Epithelial cell of proximal tubule (primary cell): ENCODE data around the gene SP110. TPM values are rescaled to one million over a fixed set of nuclear protein-coding genes. Genes with fewer than 3 reads are reported as not detected.

Source experiments
- DNase-seq: peaks from one replicate; pipeline ENCODE4 v3.0.0-alpha.2; 2011; ENCODE audit warnings: low read depth
- H3K4me3 ChIP-seq: 2 replicates; pipeline ENCODE4 v1.5.1; 2011; ENCODE audit warnings: low read depth, mild to moderate bottlenecking, low read length
- total RNA-seq: library from RNA; depleted of rRNA; stranded (reverse); fragments of >200 nt; gene quantifications from 2 replicates; pipeline ENCODE4 v1.2.3, GENCODE V29; 2015
- TF ChIP-seq, protein P1 (sequence below): conservative IDR thresholded peaks from 2 replicates; pipeline ENCODE4 v1.5.1; 2012; ENCODE audit warnings: low read depth, mild to moderate bottlenecking, low read length

Gene SP110
- total RNA-seq, 1 donor from 2014 or later, result 10.1 TPM

- H3K4me3 ChIP-seq, result no peak overlapping the region
- TF ChIP-seq, protein P1, sequence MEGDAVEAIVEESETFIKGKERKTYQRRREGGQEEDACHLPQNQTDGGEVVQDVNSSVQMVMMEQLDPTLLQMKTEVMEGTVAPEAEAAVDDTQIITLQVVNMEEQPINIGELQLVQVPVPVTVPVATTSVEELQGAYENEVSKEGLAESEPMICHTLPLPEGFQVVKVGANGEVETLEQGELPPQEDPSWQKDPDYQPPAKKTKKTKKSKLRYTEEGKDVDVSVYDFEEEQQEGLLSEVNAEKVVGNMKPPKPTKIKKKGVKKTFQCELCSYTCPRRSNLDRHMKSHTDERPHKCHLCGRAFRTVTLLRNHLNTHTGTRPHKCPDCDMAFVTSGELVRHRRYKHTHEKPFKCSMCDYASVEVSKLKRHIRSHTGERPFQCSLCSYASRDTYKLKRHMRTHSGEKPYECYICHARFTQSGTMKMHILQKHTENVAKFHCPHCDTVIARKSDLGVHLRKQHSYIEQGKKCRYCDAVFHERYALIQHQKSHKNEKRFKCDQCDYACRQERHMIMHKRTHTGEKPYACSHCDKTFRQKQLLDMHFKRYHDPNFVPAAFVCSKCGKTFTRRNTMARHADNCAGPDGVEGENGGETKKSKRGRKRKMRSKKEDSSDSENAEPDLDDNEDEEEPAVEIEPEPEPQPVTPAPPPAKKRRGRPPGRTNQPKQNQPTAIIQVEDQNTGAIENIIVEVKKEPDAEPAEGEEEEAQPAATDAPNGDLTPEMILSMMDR, result no peak
- no peak for DNase-seq
Measured at GRCh38 chr2:230209422-230210051, 10.2 kb downstream of the SP110 start.

- TF ChIP-seq, protein P1, result no peak
- H3K4me3 ChIP-seq, result no peak overlapping the region
- DNase-seq, result no peak
Measured at GRCh38 chr2:230208576-230208975, 11.2 kb downstream of the SP110 start.

DNA sequence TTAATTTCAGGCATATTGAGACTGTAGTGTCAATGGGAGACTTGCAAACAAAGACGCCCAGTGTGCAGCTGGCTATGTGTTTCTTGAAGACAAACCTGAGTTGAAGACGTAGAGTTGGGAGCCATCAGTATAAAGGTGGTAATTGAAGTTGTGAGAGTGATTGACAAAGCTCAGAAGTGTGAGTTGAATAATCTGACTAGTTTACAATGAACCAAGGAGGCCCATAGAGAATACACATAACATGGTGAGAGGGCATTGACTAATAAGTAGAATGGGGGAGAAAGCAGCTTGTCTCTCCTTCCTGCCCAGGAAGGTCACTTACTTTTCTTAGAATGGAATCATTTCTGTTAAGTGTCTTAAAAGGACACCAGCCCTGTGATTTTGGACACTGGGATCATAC lies 14.1 kb downstream of the SP110 start:
- TF ChIP-seq, protein P1, result no peak
- DNase-seq, result no peak
- no peak overlapping the region for H3K4me3 ChIP-seq

- DNase-seq, result no peak
- TF ChIP-seq, protein P1, result no peak
- no peak overlapping the region for H3K4me3 ChIP-seq
Measured at GRCh38 chr2:230205034-230205433, 14.8 kb downstream of the SP110 start.

- TF ChIP-seq, protein P1, result no peak
- no peak for DNase-seq
Measured at GRCh38 chr2:230203110-230203676, 16.6 kb downstream of the SP110 start.

GRCh38 chr2:230202430-230203109 lies 17.2 kb downstream of the SP110 start:
- DNase-seq, result no peak
- TF ChIP-seq, protein P1, result no peak
- no peak overlapping the region for H3K4me3 ChIP-seq

More at GRCh38 chr2:230203110-230203676, 16.6 kb downstream of the SP110 start:
- no peak overlapping the region for H3K4me3 ChIP-seq
